ENCODE results near the gene ACSS3.
"Not testable (repeated sequence)": the region's sequence is repeated elsewhere in the genome, so short reads cannot be mapped to it uniquely, and the experiment has no call there.

The ACSS3 gene

GRCh38 chr12:81170072-81170471 is 92.2 kb downstream of the ACSS3 start:
- no peak for DNase-seq (ENCODE audit: low spot score)

- DNase-seq (ENCODE audit: low spot score): no peak
Observed at GRCh38 chr12:81172851-81173250, 95.0 kb downstream of the ACSS3 start.

- DNase-seq (ENCODE audit: low spot score): no peak
Observed at GRCh38 chr12:81174664-81175063, 96.8 kb downstream of the ACSS3 start.

- peak; percentile 20 for DNase-seq (ENCODE audit: low spot score)
Observed at GRCh38 chr12:81176796-81177195, 98.9 kb downstream of the ACSS3 start.

DNA sequence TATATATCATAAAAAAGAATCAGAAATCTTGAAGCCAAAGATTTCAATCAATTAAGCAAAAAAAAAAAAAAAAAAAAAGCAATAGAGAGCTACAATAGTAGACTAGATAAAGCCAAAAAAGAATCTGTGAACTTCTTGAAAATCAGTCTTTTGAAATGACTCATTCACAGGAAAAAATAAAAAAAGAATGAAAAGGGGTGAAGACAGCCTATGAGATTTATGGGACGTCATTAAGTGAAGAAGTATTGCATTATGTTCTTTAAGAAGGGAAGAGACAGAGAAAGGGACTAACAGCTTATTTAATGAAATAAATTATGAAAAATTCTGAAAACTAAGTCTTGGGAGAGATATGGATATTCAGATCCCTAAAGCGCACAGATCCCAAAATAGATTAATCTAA is 103.8 kb downstream of the ACSS3 start:
- DNase-seq (ENCODE audit: low spot score): no peak

- no peak for DNase-seq (ENCODE audit: low spot score)
Observed at GRCh38 chr12:81187686-81188085, 109.8 kb downstream of the ACSS3 start.

DNA sequence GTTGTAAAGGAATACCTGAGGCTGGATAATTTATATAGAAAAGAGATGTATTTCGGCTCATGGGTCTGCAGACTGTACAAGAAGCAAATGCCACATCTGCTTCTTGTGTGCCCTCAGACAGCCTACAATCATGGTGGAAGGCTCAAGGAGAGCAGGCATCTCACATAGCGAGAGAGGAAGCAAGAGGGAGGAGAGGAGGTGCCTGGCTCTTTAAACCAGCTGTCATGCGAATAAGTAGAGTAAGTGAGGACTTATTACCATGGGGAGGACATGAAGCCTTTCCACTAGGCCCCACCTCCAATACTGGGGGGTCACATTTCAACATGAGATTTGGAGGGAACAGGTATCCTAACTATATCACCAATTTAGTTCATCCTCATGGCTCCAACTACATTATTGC is 118.7 kb downstream of the ACSS3 start:
- no peak for DNase-seq (ENCODE audit: low spot score)

DNA sequence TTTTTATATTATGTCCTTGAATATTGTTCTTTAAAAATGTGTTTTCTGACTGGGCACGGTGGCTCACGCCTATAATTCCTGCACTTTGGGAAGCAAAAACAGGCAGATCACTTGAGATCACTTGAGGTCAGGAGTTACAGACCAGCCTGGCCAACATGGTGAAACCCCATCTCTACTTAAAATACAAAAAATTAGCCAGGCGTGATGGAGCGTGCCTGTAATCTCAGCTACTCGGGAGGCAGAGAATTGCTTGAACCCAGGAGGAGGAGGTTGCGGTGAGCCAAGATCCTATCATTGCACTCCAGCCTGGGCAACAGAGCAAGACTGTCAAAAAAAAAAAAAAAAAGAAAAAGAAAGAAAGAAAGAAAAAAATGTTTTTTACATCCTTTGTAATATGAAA is 122.7 kb downstream of the ACSS3 start:
- not testable (repeated sequence) for DNase-seq (ENCODE audit: low spot score)

GRCh38 chr12:81203671-81204204 is 125.9 kb downstream of the ACSS3 start:
- DNase-seq (ENCODE audit: low spot score): no peak

DNA sequence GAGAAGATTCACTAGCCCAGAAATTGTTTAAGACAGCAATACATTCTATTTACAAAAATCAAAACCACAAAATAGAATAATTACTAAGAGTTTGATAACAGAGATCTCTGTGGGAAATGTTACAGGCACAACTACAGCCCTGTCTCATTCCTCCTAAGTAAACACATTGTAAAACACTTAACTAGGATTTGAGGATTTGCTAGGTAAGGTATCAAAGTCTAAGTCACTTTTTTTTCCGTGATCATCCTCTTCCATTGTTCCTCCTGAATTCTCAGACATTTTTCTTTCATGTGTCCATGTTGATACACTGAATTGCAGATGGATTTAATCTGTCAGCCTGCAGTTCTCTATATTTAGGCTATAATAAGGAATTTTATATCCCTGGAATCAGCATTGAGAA is 127.5 kb downstream of the ACSS3 start:
- no peak for DNase-seq (ENCODE audit: low spot score)

- DNase-seq (ENCODE audit: low spot score): no peak
Observed at GRCh38 chr12:81206429-81206828, 128.6 kb downstream of the ACSS3 start.

- no peak for DNase-seq (ENCODE audit: low spot score)
Observed at GRCh38 chr12:81207173-81207572, 129.3 kb downstream of the ACSS3 start.

GRCh38 chr12:81207664-81208063 is 129.8 kb downstream of the ACSS3 start:
- no peak for DNase-seq (ENCODE audit: low spot score)

GRCh38 chr12:81208187-81208911 is 130.5 kb downstream of the ACSS3 start:
- DNase-seq (ENCODE audit: low spot score): peak; percentile 74

- DNase-seq (ENCODE audit: low spot score): peak; percentile 1
Observed at GRCh38 chr12:81209012-81209411, 131.1 kb downstream of the ACSS3 start.

GRCh38 chr12:81209772-81210225 is 131.9 kb downstream of the ACSS3 start:
- DNase-seq (ENCODE audit: low spot score): peak; percentile 65

DNA sequence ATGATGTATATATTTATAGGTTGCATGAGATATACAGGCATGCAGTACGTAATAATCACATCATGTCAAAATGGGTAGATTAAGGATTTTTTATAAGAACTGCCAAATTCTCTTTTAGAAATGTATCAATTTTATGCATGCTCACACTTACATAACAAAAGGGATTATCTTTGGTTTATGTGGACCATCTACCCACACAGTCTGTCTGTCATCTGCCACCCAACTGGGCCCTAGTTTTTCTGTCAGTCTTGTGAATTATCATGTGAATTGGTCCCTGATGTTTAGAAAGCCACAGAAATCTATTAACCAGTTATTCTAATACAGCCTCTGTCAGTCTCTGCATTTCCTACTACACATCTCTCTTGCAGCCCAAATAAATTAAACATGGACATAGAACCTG is 133.4 kb downstream of the ACSS3 start:
- DNase-seq (ENCODE audit: low spot score): no peak

DNA sequence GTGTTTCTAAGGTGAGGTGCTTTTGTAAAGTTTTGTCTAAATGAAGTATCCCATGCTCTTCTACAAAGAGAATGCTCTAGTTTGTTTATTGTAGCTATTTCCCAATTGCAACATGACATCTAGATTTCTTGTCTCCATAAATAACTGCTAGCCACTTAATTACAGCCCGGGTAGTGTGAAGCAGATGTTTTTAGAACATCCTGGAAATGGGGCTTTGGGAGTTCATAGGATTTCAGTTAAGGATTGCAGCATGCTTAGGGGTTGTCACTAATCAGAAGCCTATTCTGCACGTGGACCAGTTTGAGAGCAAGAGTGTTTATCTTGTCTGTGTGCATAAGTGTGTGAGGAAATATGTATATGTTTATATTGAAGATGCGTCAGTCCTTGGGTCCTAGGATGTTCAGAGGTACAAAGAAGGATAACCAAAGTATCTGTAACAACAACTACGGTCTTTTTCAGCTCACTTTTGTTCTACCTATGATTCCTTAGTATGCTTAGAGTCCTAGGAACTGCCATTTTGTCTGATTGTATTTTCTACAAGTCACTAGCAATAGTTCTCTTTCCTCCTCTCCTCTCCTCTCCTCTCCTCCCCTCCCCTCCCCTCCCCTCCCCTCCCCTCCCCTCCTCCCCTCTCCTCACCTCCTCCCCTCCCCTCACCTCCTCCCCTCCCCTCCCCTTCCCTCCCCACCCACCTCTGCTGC is 135.3 kb downstream of the ACSS3 start:
- DNase-seq (ENCODE audit: low spot score): no peak

DNA sequence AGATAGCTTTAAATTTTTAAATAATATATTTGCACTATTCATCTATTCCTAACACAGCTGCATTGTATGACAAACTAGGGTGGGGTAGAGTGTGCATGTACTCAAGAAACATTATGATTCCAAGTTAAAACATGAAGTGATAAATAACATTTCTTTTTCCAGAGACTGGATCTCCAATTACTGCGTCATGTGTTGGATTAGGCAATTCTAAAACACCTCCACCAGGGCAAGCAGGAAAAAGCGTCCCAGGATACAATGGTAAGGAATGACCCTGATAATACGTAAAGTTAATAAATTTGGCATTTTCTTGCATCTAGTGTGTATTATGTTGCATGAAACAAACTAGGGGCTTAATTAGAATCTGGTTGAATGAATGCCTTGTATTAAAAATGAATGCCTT is 138.9 kb downstream of the ACSS3 start:
- no peak for DNase-seq (ENCODE audit: low spot score)

GRCh38 chr12:81221681-81222080 is 143.8 kb downstream of the ACSS3 start:
- DNase-seq (ENCODE audit: low spot score): no peak

DNA sequence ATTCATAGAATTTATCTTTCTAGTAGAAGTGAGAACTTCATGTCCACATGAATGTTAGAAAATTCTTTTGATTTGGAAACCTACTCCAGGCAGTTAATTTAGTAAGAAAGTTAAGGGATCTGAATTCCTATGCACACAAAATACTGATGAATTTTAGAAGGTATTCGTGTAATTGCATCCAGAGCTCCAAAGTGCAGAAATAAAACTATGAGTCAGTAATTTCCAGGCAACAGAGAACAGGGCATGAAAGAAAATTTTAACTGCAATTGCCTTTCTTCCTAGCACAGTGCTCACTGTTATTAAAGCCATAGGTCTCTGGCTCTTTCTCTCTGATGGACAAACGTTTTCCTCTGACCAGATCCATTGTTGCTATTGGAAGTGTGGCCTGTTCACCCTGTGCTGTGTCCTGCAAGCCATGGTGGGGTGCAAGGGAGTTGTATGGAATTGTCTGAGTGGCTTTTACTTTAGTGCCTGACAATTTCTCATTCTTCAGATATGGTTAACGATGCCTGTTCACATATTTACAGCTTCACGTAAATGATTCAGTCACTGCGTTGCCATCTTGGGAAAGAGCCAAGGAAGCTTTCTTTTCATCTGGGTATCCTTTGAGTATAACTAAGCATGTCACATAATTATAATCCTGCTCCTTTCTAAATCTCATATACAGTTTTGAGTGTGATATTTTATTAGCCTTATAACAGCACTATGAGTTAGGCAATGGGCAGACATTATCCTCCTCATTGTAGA is 145.1 kb downstream of the ACSS3 start:
- DNase-seq (ENCODE audit: low spot score): no peak

DNA sequence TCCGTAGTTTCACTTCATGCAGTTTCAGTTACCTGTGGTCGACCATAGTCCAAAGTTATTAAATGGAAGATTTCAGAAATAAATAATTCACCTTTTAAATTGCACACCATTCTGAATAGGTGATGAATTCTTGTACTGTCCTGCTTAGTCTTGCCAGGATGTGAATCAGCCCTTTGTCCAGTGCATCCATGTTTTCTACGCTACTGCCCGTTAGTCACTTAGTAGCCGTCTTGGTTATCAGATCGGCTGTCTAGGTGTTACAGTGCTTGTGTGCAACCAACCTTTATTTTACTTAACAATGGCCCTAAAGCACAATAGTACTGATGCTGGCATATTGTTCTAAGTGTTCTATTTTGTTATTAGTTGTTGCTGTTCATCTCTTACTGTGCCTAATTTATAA is 146.7 kb downstream of the ACSS3 start:
- DNase-seq (ENCODE audit: low spot score): peak; percentile 4

GRCh38 chr12:81229759-81230158 is 151.9 kb downstream of the ACSS3 start:
- no peak for DNase-seq (ENCODE audit: low spot score)
